Measurements from ENCODE around the gene NIPBL.

GRCh38 chr5:36875790-36876298, 725 bp upstream of the NIPBL start:
- TF ChIP-seq POLR2A (IDR thresholded peaks at IDR 0.05; ENCODE audit: low read depth, low read length) (no peak), POLR2AphosphoS5 (IDR thresholded peaks at IDR 0.05; ENCODE audit: low read depth, low read length) (no peak), SPI1 (IDR thresholded peaks at IDR 0.05; ENCODE audit: low read depth, low read length) (no peak)
